ENCODE data around the gene NCOA7. TPM values are rescaled to one million over a fixed set of nuclear protein-coding genes. Genes with fewer than 3 reads are reported as not detected.

NCOA7 gene
- total and polyA plus RNA-seq, 7 experiments from 2014 or later: 12.8 to 55.6 (median 31.9) TPM

GRCh38 chr6:125815080-125815910 lies 24.5 kb downstream of the NCOA7 start:
- ChIA-PET POLR2A (interaction anchor here (1.1 kb wide), 1 partner anchor 24 kb away, joined by 5 read pairs; the partner anchor contains the start of gene NCOA7), CTCF (no interaction called here)
- H3K27ac Mint-ChIP-seq: peak overlapping the region in 2 of 9 donors; percentile 69 to 82
- peaks cover 0 to 8% (median 5%) of the 10 kb centered on the region in 3 experiments for H3K36me3 ChIP-seq (ENCODE audit: control insufficient read depth in 2 of 3, insufficient read depth in 3 of 3, low read length in 3 of 3)
- no peak for DNase-seq
- H3K9me3 ChIP-seq (ENCODE audit: control insufficient read depth in 2 of 3, low read length in 3 of 3): no peaks in the 10 kb centered on the region
- peaks cover 0 to 5% of the 10 kb centered on the region in 2 donors for H3K4me1 ChIP-seq (ENCODE audit: control insufficient read depth in 2 of 2, insufficient read depth in 2 of 2, low read length in 2 of 2)
- H3K4me3 Mint-ChIP-seq: peak overlapping the region in 3 of 10 donors; percentile 3 to 48 (median 34)
- peaks cover 14 to 54% (median 32%) of the 10 kb centered on the region in 5 donors for H3K36me3 Mint-ChIP-seq
- H3K9me3 Mint-ChIP-seq: no peaks in the 10 kb centered on the region
- peaks cover 22 to 70% (median 45%) of the 10 kb centered on the region in 7 donors for H3K4me1 Mint-ChIP-seq
- no peak for ATAC-seq
- H3K27me3 Mint-ChIP-seq: no peaks in the 10 kb centered on the region
- intact Hi-C loops (cut with micrococcal nuclease): loop anchor here in 1 of 2 donors (2.0 kb wide), 2 partner anchors 14 to 16 kb away; no protein-coding TSS in a partner anchor
- H3K27me3 ChIP-seq (ENCODE audit: control insufficient read depth in 2 of 2, insufficient read depth in 2 of 2, low read length in 2 of 2): no peaks in the 10 kb centered on the region
- no peak overlapping the region for H3K27ac ChIP-seq (ENCODE audit: low read depth, low read length)
- H3K4me3 ChIP-seq (ENCODE audit: low read length): no peak overlapping the region

DNA sequence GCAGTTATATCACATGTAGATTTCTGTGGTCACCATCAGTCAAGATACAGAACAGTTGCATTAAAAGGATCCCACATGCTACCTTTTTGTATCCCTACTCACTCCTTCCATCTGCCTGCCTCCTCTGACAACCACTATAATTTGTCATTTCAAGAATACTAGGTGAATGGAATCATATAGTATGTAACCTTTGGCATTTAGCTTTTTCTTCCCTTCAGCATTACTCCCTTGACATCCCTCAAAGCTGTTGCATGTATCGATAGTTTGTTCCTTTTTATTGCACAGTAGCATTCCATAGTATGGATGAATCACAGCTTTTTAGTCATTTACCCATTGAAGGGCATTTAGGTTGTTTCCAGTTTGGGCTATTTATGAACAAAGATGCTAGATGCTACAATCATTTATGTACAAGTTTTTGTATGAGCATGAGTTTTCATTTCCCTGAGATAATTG lies 26.1 kb downstream of the NCOA7 start:
- intact Hi-C loops (cut with micrococcal nuclease): no loop called here
- Mint-ChIP-seq H3K9me3 (peaks cover 0 to 1% (median 0%) of the 10 kb centered on the region in 11 donors), H3K4me1 (peaks cover 21 to 65% (median 35%) of the 10 kb centered on the region in 7 donors), H3K27me3 (no peaks in the 10 kb centered on the region), H3K4me3 (no peak overlapping the region), H3K36me3 (peaks cover 20 to 66% (median 37%) of the 10 kb centered on the region in 5 donors), H3K27ac (peak overlapping the region in 1 of 9 donors; percentile 16)
- Histone ChIP-seq H3K9me3 (ENCODE audit: control insufficient read depth in 2 of 3, low read length in 3 of 3) (no peaks in the 10 kb centered on the region), H3K27me3 (ENCODE audit: control insufficient read depth in 2 of 2, insufficient read depth in 2 of 2, low read length in 2 of 2) (no peaks in the 10 kb centered on the region), H3K27ac (ENCODE audit: low read depth, low read length) (no peak overlapping the region), H3K4me3 (ENCODE audit: low read length) (no peak overlapping the region), H3K4me1 (ENCODE audit: control insufficient read depth in 2 of 2, insufficient read depth in 2 of 2, low read length in 2 of 2) (peaks cover 4 to 5% of the 10 kb centered on the region in 2 donors), H3K36me3 (ENCODE audit: control insufficient read depth in 2 of 3, insufficient read depth in 3 of 3, low read length in 3 of 3) (peaks cover 0 to 13% (median 5%) of the 10 kb centered on the region in 3 experiments)
- POLR2A ChIA-PET: no interaction called here
- ATAC-seq (no peak), DNase-seq (no peak)
- CTCF ChIA-PET: no interaction called here

GRCh38 chr6:125818225-125818657 lies 27.5 kb downstream of the NCOA7 start:
- Histone ChIP-seq H3K4me3 (ENCODE audit: low read length) (no peak overlapping the region), H3K9me3 (ENCODE audit: control insufficient read depth in 2 of 3, low read length in 3 of 3) (no peaks in the 10 kb centered on the region), H3K27ac (ENCODE audit: low read depth, low read length) (no peak overlapping the region), H3K27me3 (ENCODE audit: control insufficient read depth in 2 of 2, insufficient read depth in 2 of 2, low read length in 2 of 2) (no peaks in the 10 kb centered on the region), H3K36me3 (ENCODE audit: control insufficient read depth in 2 of 3, insufficient read depth in 3 of 3, low read length in 3 of 3) (peaks cover 0 to 13% (median 5%) of the 10 kb centered on the region in 3 experiments), H3K4me1 (ENCODE audit: control insufficient read depth in 2 of 2, insufficient read depth in 2 of 2, low read length in 2 of 2) (peaks cover 5 to 8% of the 10 kb centered on the region in 2 donors)
- peaks cover 0 to 1% (median 0%) of the 10 kb centered on the region in 11 donors for H3K9me3 Mint-ChIP-seq
- intact Hi-C loops (cut with micrococcal nuclease): loop anchor here in 1 of 2 donors (1.0 kb wide), 1 partner anchor 11 kb away; no protein-coding TSS in a partner anchor
- no peak for ATAC-seq
- no peak overlapping the region for H3K4me3 Mint-ChIP-seq
- peaks cover 16 to 57% (median 32%) of the 10 kb centered on the region in 5 donors for H3K36me3 Mint-ChIP-seq
- peak overlapping the region in 3 of 9 donors; percentile 5 to 23 (median 16) for H3K27ac Mint-ChIP-seq
- H3K27me3 Mint-ChIP-seq: no peaks in the 10 kb centered on the region
- no peak for DNase-seq
- CTCF ChIA-PET: interaction anchor here (0.7 kb wide), 1 partner anchor 138 kb away, joined by 3 read pairs; the partner anchor contains the start of gene HINT3
- H3K4me1 Mint-ChIP-seq: peaks cover 18 to 52% (median 22%) of the 10 kb centered on the region in 7 donors
- POLR2A ChIA-PET: interaction anchor here (0.8 kb wide), 1 partner anchor 10 kb away, joined by 3 read pairs; no protein-coding TSS in a partner anchor

GRCh38 chr6:125818772-125819260 lies 28.1 kb downstream of the NCOA7 start:
- ChIA-PET CTCF (interaction anchor here (0.7 kb wide), 1 partner anchor 138 kb away, joined by 3 read pairs; the partner anchor contains the start of gene HINT3), POLR2A (interaction anchor here (0.8 kb wide), 1 partner anchor 9 kb away, joined by 3 read pairs; no protein-coding TSS in a partner anchor)
- no peak for ATAC-seq
- Histone ChIP-seq H3K4me3 (ENCODE audit: low read length) (no peak overlapping the region), H3K9me3 (ENCODE audit: control insufficient read depth in 2 of 3, low read length in 3 of 3) (no peaks in the 10 kb centered on the region), H3K27ac (ENCODE audit: low read depth, low read length) (no peak overlapping the region), H3K27me3 (ENCODE audit: control insufficient read depth in 2 of 2, insufficient read depth in 2 of 2, low read length in 2 of 2) (no peaks in the 10 kb centered on the region), H3K4me1 (ENCODE audit: control insufficient read depth in 2 of 2, insufficient read depth in 2 of 2, low read length in 2 of 2) (peaks cover 5 to 8% of the 10 kb centered on the region in 2 donors), H3K36me3 (ENCODE audit: control insufficient read depth in 2 of 3, insufficient read depth in 3 of 3, low read length in 3 of 3) (peaks cover 0 to 13% (median 5%) of the 10 kb centered on the region in 3 experiments)
- Mint-ChIP-seq H3K27ac (peak overlapping the region in 1 of 9 donors; percentile 5), H3K36me3 (peaks cover 16 to 57% (median 32%) of the 10 kb centered on the region in 5 donors), H3K27me3 (no peaks in the 10 kb centered on the region), H3K9me3 (peaks cover 0 to 1% (median 0%) of the 10 kb centered on the region in 11 donors), H3K4me1 (peaks cover 18 to 52% (median 22%) of the 10 kb centered on the region in 7 donors), H3K4me3 (no peak overlapping the region)
- intact Hi-C loops (cut with micrococcal nuclease): loop anchor here in 1 of 2 donors (1.0 kb wide), 1 partner anchor 10 kb away; no protein-coding TSS in a partner anchor
- no peak for DNase-seq

DNA sequence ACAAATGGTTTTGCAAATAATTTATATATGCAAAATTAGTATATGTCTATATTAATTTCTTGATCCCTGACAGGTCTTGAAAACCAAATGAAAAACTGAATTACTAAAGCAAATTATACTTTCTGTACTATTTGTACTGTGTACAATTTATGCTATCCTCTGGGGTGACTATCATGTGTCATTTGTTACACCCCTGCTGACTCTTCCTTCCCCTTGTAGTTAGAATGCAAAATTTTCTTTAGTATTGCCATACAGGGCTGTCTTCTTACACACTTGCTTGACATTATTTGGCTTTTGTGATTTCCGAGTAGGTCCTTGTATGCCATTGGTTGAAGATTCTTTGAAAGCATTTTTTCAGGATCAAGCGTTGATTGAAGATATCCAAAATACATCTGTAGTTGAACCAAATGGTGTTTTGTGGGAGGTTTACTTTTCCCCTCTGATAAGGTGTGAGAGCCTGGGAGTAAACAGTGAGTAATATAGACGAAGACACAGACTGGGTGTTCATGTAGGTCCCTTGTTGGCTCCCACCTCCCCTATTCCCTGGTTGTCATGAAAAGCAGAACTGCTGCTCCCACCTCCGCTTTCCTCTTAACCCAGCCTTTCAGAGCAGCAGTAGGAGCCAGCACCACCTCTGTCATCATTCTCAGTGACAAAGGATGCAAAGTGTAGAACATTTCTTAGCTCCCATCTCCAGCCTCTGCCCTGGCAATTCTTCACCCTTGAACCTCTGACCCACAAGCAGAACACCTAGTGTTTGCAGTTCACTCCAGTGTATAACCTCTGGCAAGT lies 29.0 kb downstream of the NCOA7 start:
- Mint-ChIP-seq H3K36me3 (peaks cover 16 to 53% (median 30%) of the 10 kb centered on the region in 5 donors), H3K27ac (peak overlapping the region in 1 of 9 donors; percentile 18), H3K9me3 (peaks cover 0 to 1% (median 0%) of the 10 kb centered on the region in 11 donors), H3K27me3 (no peaks in the 10 kb centered on the region), H3K4me3 (no peak overlapping the region), H3K4me1 (peaks cover 12 to 47% (median 17%) of the 10 kb centered on the region in 7 donors)
- ChIA-PET CTCF (no interaction called here), POLR2A (interaction anchor here (2.0 kb wide), 1 partner anchor 29 kb away, joined by 10 read pairs; the partner anchor contains the start of gene NCOA7)
- H3K27ac ChIP-seq (ENCODE audit: low read depth, low read length): no peak overlapping the region
- no peak for ATAC-seq
- no peaks in the 10 kb centered on the region for H3K27me3 ChIP-seq (ENCODE audit: control insufficient read depth in 2 of 2, insufficient read depth in 2 of 2, low read length in 2 of 2)
- intact Hi-C loops (cut with micrococcal nuclease): no loop called here
- H3K9me3 ChIP-seq (ENCODE audit: control insufficient read depth in 2 of 3, low read length in 3 of 3): no peaks in the 10 kb centered on the region
- no peak for DNase-seq
- peaks cover 0 to 13% (median 5%) of the 10 kb centered on the region in 3 experiments for H3K36me3 ChIP-seq (ENCODE audit: control insufficient read depth in 2 of 3, insufficient read depth in 3 of 3, low read length in 3 of 3)
- H3K4me1 ChIP-seq (ENCODE audit: control insufficient read depth in 2 of 2, insufficient read depth in 2 of 2, low read length in 2 of 2): peaks cover 0 to 8% of the 10 kb centered on the region in 2 donors
- H3K4me3 ChIP-seq (ENCODE audit: low read length): no peak overlapping the region
